HEK293 (cell line): ENCODE measurements around the gene FAM234A.

Experiments
- CTCF ChIA-PET: fragments of 350-600 bp; formaldehyde crosslinking; extraction: SDS; loops from one replicate; lab custom pipeline; 2021; ENCODE audit warnings: antibody characterized with exemption; lab: Yijun Ruan, JAX
- POLR2A ChIA-PET: fragments of 300-600 bp; formaldehyde crosslinking; extraction: SDS; loops from one replicate; lab custom pipeline; 2020; ENCODE audit warnings: antibody characterized with exemption, inconsistent platforms; lab: Yijun Ruan, JAX
- H3K27ac ChIP-seq: fragments of 200-500 bp; sonication (Bioruptor generic); 2 replicates; pipeline ENCODE4 v1.5.1; 2014; ENCODE audit warnings: low read depth, low read length, control low read depth, inconsistent platforms; ENCODE audit errors: extremely low read depth
- H3K36me3 ChIP-seq, 2 experiments: fragments of 200-500 bp in 1 of 2; sonication (Bioruptor generic) in 1 of 2; 1 replicate in 1 of 2; 2 replicates in 1 of 2; pipeline ENCODE4 v1.5.1; 2014 to 2017; ENCODE audit warnings: inconsistent platforms in 2 of 2, low read length in 2 of 2; ENCODE audit not compliant: control insufficient read depth in 2 of 2, insufficient read depth in 1 of 2
- H3K4me1 ChIP-seq: fragments of 200-500 bp; sonication (Bioruptor generic); 2 replicates; pipeline ENCODE4 v1.5.1; 2014; ENCODE audit warnings: mild to moderate bottlenecking, low read length, inconsistent platforms; ENCODE audit not compliant: control insufficient read depth, insufficient read depth
- H3K4me3 ChIP-seq: 2 replicates; pipeline ENCODE4 v1.5.1; 2011; ENCODE audit warnings: low read depth, mild to moderate bottlenecking, control low read depth, low read length, moderate library complexity
- H3K9me3 ChIP-seq: fragments of 200-500 bp; sonication (Bioruptor generic); 2 replicates; pipeline ENCODE4 v1.5.1; 2014; ENCODE audit warnings: low read depth, low read length, inconsistent platforms; ENCODE audit not compliant: control insufficient read depth, insufficient read depth
- HIC1 ChIP-seq: fragments of 450-650 bp; formaldehyde crosslinking; IDR thresholded peaks from 2 replicates; pipeline ENCODE4 v1.5.1; 2016; ENCODE audit warnings: missing biosample characterization, missing genetic modification characterization
- KLF1 ChIP-seq: fragments of 450-650 bp; formaldehyde crosslinking; IDR thresholded peaks from 2 replicates; pipeline ENCODE4 v1.5.1; 2016; ENCODE audit warnings: missing biosample characterization, missing genetic modification characterization
- REPIN1 ChIP-seq: fragments of 450-650 bp; formaldehyde crosslinking; IDR thresholded peaks from 2 replicates; pipeline ENCODE4 v1.5.1; 2017; ENCODE audit warnings: missing biosample characterization, missing genetic modification characterization, low read depth
- SP2 ChIP-seq: fragments of 450-650 bp; formaldehyde crosslinking; IDR thresholded peaks from 2 replicates; pipeline ENCODE4 v1.5.1; 2016; ENCODE audit warnings: missing biosample characterization, missing genetic modification characterization
- YY2 ChIP-seq: fragments of 450-650 bp; formaldehyde crosslinking; IDR thresholded peaks from 2 replicates; pipeline ENCODE4 v1.5.1; 2016; ENCODE audit warnings: missing biosample characterization, missing genetic modification characterization
- ZFHX2 ChIP-seq: fragments of 450-650 bp; formaldehyde crosslinking; conservative IDR thresholded peaks from 2 replicates; pipeline ENCODE4 v1.5.1; 2016; ENCODE audit warnings: missing biosample characterization, missing genetic modification characterization
- ZNF10 ChIP-seq: fragments of 450-650 bp; formaldehyde crosslinking; IDR thresholded peaks from 2 replicates; pipeline ENCODE4 v1.5.1; 2017; ENCODE audit warnings: missing biosample characterization, missing genetic modification characterization
- ZNF121 ChIP-seq: fragments of 450-650 bp; formaldehyde crosslinking; IDR thresholded peaks from 2 replicates; pipeline ENCODE4 v1.5.1; 2016; ENCODE audit warnings: missing biosample characterization, missing genetic modification characterization
- ZNF24 ChIP-seq: fragments of 450-650 bp; formaldehyde crosslinking; IDR thresholded peaks from 2 replicates; pipeline ENCODE4 v1.5.1; 2016; ENCODE audit warnings: missing biosample characterization, missing genetic modification characterization
- ZNF354C ChIP-seq: fragments of 450-650 bp; formaldehyde crosslinking; IDR thresholded peaks from 2 replicates; pipeline ENCODE4 v1.5.1; 2016; ENCODE audit warnings: missing biosample characterization, missing genetic modification characterization, low read depth, borderline replicate concordance
- ZNF473 ChIP-seq: fragments of 450-650 bp; formaldehyde crosslinking; IDR thresholded peaks from 2 replicates; pipeline ENCODE4 v1.5.1; 2017; ENCODE audit warnings: missing biosample characterization, missing genetic modification characterization
- ZNF548 ChIP-seq: fragments of 450-650 bp; formaldehyde crosslinking; IDR thresholded peaks from 2 replicates; pipeline ENCODE4 v1.5.1; 2016; ENCODE audit warnings: missing biosample characterization, missing genetic modification characterization
- ZNF560 ChIP-seq: fragments of 450-650 bp; formaldehyde crosslinking; IDR thresholded peaks from 2 replicates; pipeline ENCODE4 v1.5.1; 2017; ENCODE audit warnings: missing biosample characterization, missing genetic modification characterization, borderline replicate concordance
- ZNF561 ChIP-seq: fragments of 450-650 bp; IDR thresholded peaks from 2 replicates; pipeline ENCODE4 v1.5.1; 2018; ENCODE audit warnings: missing biosample characterization, missing genetic modification characterization, borderline replicate concordance
- ZNF596 ChIP-seq: fragments of 450-650 bp; IDR thresholded peaks from 2 replicates; pipeline ENCODE4 v1.5.0; 2018; ENCODE audit warnings: missing biosample characterization, mild to moderate bottlenecking, missing genetic modification characterization, moderate library complexity
- TF ChIP-seq, protein P1 (sequence below): fragments of 450-650 bp; formaldehyde crosslinking; optimal IDR thresholded peaks from 2 replicates; pipeline ENCODE3; 2016; ENCODE audit warnings: missing biosample characterization, mild to moderate bottlenecking, missing genetic modification characterization
- TF ChIP-seq, protein P2 (sequence below): fragments of 450-650 bp; formaldehyde crosslinking; IDR thresholded peaks from 2 replicates; pipeline ENCODE4 v1.5.1; 2016; ENCODE audit warnings: missing biosample characterization, missing genetic modification characterization, low read depth

Gene FAM234A

GRCh38 chr16:268141-269053, 33.8 kb downstream of the FAM234A start:
- Histone ChIP-seq H3K4me3 (no peak overlapping the region), H3K4me1 (no peaks in the 10 kb centered on the region), H3K9me3 (no peaks in the 10 kb centered on the region), H3K27ac (no peak overlapping the region), H3K36me3 (peaks cover 0 to 17% of the 10 kb centered on the region in 2 experiments; a peak in 1 of 3 replicates)
- POLR2A ChIA-PET: interaction anchor here (0.6 kb wide), 1 partner anchor 25 kb away, joined by 6 read pairs; no protein-coding TSS in a partner anchor
- CTCF ChIA-PET: interaction anchor here (0.6 kb wide), 1 partner anchor 16 kb away, joined by 4 read pairs; no protein-coding TSS in a partner anchor
- peak; percentile 87 for TF ChIP-seq KLF1 (tag by site-specific recombination)
- no peak for TF ChIP-seq ZNF596
- TF ChIP-seq ZNF10: 0 out of 2 replicates have a peak, but pooled peaks have one; percentile 30
- TF ChIP-seq, protein P1, sequence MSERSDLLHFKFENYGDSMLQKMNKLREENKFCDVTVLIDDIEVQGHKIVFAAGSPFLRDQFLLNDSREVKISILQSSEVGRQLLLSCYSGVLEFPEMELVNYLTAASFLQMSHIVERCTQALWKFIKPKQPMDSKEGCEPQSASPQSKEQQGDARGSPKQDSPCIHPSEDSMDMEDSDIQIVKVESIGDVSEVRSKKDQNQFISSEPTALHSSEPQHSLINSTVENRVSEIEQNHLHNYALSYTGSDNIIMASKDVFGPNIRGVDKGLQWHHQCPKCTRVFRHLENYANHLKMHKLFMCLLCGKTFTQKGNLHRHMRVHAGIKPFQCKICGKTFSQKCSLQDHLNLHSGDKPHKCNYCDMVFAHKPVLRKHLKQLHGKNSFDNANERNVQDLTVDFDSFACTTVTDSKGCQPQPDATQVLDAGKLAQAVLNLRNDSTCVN (tag by site-specific recombination): no peak

- ChIA-PET POLR2A (interaction anchor here (0.6 kb wide), 1 partner anchor 26 kb away, joined by 6 read pairs; no protein-coding TSS in a partner anchor), CTCF (interaction anchor here (0.6 kb wide), 1 partner anchor 16 kb away, joined by 4 read pairs; no protein-coding TSS in a partner anchor)
- no peaks in the 10 kb centered on the region for H3K4me1 ChIP-seq
- H3K36me3 ChIP-seq: peaks cover 0 to 8% of the 10 kb centered on the region in 2 experiments; a peak in 1 of 3 replicates
- H3K27ac ChIP-seq: no peak overlapping the region
- TF ChIP-seq, protein P2, sequence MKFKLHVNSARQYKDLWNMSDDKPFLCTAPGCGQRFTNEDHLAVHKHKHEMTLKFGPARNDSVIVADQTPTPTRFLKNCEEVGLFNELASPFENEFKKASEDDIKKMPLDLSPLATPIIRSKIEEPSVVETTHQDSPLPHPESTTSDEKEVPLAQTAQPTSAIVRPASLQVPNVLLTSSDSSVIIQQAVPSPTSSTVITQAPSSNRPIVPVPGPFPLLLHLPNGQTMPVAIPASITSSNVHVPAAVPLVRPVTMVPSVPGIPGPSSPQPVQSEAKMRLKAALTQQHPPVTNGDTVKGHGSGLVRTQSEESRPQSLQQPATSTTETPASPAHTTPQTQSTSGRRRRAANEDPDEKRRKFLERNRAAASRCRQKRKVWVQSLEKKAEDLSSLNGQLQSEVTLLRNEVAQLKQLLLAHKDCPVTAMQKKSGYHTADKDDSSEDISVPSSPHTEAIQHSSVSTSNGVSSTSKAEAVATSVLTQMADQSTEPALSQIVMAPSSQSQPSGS (tag by site-specific recombination): no peak
- TF ChIP-seq ZNF354C (no peak), ZNF121 (no peak), ZNF548 (no peak), ZNF473 (tag by site-specific recombination) (no peak), ZNF560 (tag by site-specific recombination) (no peak), ZNF24 (tag by site-specific recombination) (no peak)
- no peak overlapping the region for H3K4me3 ChIP-seq
- H3K9me3 ChIP-seq: no peaks in the 10 kb centered on the region
Measured at GRCh38 chr16:269061-269796, 34.6 kb downstream of the FAM234A start.

DNA sequence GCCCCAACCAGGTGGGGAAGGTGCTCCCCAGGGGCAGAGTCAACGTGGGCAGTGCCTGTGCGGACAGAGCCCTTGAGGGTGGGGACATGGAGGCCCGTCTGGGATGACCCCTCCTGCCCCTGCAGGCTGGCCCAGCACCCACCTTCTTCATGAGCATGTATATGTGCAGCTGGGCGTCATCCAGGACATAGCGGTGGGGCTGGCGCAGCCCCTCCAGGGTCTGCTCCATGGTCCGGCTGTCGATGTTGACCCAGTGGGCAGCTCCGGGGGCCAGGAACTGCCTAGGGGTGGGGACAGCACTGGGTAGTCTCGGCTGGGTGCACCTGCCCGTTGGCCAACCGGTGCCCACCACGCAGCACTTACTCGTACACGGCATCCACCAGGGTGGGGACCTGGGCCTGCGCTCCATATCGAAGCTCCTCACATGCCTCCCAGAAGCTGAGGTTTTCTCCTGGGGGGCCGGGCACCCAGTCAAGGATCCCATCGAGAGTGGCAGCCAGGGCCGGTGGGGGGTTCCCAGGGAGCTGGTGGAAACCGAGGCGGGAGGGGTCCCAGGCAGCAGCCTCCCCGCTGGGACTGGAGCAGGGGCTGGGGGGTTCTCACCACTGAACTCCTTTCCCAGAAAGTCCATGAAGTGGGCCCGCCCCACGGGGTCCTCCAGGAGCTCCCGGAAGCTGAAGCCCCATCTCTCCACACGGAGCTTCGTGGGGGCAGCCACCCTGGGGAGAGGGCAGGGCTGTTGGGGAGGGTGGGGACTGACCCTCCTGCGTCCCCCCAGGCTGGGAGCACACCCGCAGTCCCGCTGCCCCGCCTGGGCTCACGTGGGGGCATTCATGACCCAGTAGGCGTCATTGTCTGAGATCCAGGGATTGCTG, 36.0 kb downstream of the FAM234A start:
- POLR2A ChIA-PET: no interaction called here
- Histone ChIP-seq H3K27ac (no peak overlapping the region), H3K36me3 (no peaks in the 10 kb centered on the region), H3K4me3 (no peak overlapping the region), H3K9me3 (no peaks in the 10 kb centered on the region), H3K4me1 (no peaks in the 10 kb centered on the region)
- CTCF ChIA-PET: interaction anchor here (0.6 kb wide), 1 partner anchor 36 kb away, joined by 3 read pairs; the partner anchor contains the start of gene FAM234A
- no peak for TF ChIP-seq ZNF561
- TF ChIP-seq YY2 (tag by site-specific recombination): no peak
- TF ChIP-seq ZFHX2 (tag by site-specific recombination): no peak
- no peak for TF ChIP-seq HIC1 (tag by site-specific recombination)
- no peak for TF ChIP-seq REPIN1 (tag by site-specific recombination)
- TF ChIP-seq SP2 (tag by site-specific recombination): no peak
